IPS-11a (cell line): ENCODE data around the gene PTPRD.
"Not testable (repeated sequence)": the region's sequence is repeated elsewhere in the genome, so short reads cannot be mapped to it uniquely, and the experiment has no call there.

Experiments used
- H3K4me3 ChIP-seq: one replicate; pipeline ENCODE4 v1.5.1; 2013; ENCODE audit warnings: low read depth, low read length, control low read depth

Gene PTPRD

DNA sequence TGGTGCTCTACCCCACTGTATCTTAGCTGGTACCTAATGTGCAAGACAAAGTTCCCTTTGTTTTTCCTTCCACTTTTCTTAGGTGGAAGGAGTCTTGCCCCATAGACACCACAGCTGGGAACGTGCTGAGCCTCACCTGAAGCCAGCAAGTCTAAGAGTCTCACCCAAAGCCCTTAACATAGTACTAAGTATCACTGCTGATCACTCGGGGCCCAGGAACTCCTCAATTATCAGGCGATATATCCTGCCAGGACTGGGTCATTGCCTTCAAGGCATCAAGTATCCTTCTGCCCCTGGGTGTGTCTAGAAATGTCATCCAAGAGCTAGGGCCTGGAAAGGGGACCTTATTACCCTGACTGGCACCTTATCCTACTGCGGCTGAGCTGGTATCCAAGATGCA is 123.9 kb downstream of the PTPRD start:
- H3K4me3 ChIP-seq: no peak overlapping the region

- no peak overlapping the region for H3K4me3 ChIP-seq
These were observed 133.6 kb downstream of the PTPRD start for GRCh38 chr9:10479172-10479571.

- H3K4me3 ChIP-seq: not testable (repeated sequence)
These were observed 163.6 kb downstream of the PTPRD start for GRCh38 chr9:10449201-10449617.

GRCh38 chr9:10447036-10447435 is 165.8 kb downstream of the PTPRD start:
- no peak overlapping the region for H3K4me3 ChIP-seq

DNA sequence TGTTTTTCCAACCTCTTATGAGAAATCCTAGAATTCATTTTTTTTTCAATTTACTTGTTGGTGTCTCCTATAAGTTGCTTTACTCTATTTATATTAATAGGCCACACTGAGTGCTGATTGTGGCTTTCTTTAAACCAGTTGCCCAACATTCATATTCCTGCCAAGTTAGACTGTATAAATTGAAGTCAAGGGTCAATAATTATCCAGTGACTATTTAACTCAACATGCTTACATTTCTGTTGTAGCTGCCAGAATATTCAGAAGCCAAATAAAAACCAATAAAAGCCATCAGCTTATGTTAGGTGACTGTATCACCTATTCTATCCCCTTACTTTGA is 169.0 kb downstream of the PTPRD start:
- H3K4me3 ChIP-seq: no peak overlapping the region

GRCh38 chr9:10443181-10443867 is 169.5 kb downstream of the PTPRD start:
- H3K4me3 ChIP-seq: no peak overlapping the region

GRCh38 chr9:10438955-10439354 is 173.8 kb downstream of the PTPRD start:
- no peak overlapping the region for H3K4me3 ChIP-seq

DNA sequence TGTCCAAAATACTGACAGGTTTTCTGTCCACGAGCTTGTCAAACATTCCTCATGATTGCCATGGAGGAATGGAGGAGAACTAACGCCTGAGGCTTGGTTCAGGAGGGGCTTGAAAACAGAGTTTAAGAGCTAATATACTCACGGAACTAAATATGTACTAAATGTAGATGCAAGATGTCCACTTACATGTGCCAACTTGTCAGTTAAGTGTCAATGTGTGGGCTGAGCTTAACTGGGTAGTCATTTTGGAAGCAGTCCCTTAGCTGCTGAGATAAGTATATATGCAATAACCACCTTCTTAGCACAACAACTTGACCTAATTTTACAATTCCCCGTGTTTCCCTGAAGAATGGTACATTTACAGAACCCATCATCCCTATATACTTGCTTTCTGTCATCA is 176.0 kb downstream of the PTPRD start:
- no peak overlapping the region for H3K4me3 ChIP-seq

GRCh38 chr9:10434412-10434811 is 178.4 kb downstream of the PTPRD start:
- H3K4me3 ChIP-seq: no peak overlapping the region

DNA sequence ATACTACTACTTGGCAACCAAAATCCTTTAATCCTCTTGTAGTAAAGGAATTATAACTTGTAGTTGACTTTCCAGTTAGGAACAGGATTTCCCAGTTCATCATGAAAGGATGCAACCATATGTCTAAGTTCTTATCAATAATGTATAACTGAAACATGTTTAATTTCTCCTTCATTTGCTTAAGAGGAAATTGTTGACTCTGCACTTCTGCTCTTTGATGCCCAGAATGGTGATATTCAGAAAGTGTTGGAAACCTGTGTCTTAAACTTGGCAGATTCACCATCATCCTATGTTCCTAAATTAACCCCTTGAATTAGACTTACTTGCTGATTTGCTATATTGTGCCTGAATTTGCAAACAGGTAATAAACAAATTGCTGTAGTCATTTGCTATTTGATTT is 201.5 kb downstream of the PTPRD start:
- no peak overlapping the region for H3K4me3 ChIP-seq

GRCh38 chr9:10403283-10403682 is 209.5 kb downstream of the PTPRD start:
- H3K4me3 ChIP-seq: no peak overlapping the region

- H3K4me3 ChIP-seq: no peak overlapping the region
These were observed 216.2 kb downstream of the PTPRD start for GRCh38 chr9:10396615-10397014.

DNA sequence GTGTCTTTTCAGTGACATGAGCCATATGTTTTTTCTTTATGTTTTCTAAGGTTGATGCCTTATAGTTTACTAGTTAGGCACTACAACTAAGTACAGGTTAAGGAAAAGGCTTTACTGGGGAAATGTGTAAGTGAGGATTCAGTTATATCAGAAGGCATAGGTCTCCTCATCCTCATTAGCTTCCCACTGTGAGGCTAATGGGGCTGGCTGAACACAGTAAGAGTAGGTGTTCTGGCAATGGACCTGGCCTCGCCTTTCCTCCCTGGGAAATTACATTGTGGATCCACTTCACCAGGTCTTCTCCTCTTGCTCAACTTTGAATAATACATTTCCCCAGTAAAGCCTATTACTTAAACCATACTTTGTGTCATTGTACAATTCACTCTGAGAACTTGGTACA is 225.5 kb downstream of the PTPRD start:
- no peak overlapping the region for H3K4me3 ChIP-seq

DNA sequence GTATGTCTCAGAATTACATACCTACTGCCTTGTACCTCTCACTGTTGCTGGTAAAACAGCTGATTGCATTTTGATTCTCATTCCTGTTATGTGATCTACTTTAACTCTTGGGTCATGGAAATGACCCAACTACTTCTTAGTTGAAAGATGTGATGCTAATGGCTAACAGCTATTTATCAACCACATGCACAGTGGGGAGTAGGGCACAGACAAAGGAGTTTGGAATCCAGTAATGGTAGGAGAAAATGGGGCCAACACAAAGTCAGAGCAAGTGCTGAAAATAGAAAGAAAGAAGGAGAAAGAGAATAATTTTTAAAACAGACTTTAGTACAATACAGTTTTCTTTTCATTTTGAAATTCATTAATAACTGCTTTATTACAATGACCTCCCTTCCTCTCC is 241.0 kb downstream of the PTPRD start:
- no peak overlapping the region for H3K4me3 ChIP-seq

- H3K4me3 ChIP-seq: no peak overlapping the region
These were observed 246.5 kb downstream of the PTPRD start for GRCh38 chr9:10366171-10366779.

GRCh38 chr9:10354591-10354990 is 258.2 kb downstream of the PTPRD start:
- no peak overlapping the region for H3K4me3 ChIP-seq

DNA sequence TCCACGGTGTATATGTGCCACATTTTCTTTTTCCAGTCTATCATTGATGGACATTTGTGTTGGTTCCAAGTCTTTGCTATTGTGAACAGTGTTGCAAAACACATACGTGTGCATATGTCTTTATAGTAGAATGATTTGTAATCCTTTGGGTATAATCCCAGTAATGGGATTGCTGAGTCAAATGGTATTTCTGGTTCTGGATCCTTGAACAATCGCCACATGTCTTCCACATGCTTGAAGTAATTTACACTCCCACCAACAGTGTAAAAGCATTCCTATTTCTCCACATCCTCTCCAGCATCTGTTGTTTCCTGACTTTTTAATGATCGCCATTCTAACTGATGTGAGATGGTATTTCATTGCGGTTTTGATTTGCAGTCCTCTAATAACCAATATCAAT is 267.2 kb downstream of the PTPRD start:
- H3K4me3 ChIP-seq: not testable (repeated sequence)

- H3K4me3 ChIP-seq: no peak overlapping the region
These were observed 271.7 kb downstream of the PTPRD start for GRCh38 chr9:10341057-10341456.

- H3K4me3 ChIP-seq: no peak overlapping the region
These were observed 273.6 kb downstream of the PTPRD start for GRCh38 chr9:10339152-10339551.

DNA sequence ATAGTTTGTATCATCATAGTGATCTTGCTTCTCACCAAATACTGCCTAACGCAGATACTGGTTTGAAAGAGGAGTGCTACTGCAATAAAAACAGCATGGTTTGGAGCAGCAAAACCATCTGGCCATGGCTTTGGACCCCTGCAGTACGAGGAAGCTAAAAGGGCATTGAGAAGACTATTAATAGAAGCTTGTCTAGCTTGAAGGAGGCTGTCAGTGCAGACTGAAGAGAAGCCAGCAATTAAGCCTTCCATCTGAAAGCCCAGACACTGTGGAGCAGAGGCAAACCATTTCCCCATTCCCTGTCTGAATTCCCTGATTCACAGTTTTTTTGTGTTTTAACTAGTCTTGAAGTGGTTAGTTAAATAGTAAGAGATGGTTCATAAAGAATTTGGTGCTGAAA is 281.6 kb downstream of the PTPRD start:
- no peak overlapping the region for H3K4me3 ChIP-seq

- no peak overlapping the region for H3K4me3 ChIP-seq
These were observed 330.7 kb downstream of the PTPRD start for GRCh38 chr9:10282084-10282483.

- no peak overlapping the region for H3K4me3 ChIP-seq
These were observed 337.8 kb downstream of the PTPRD start for GRCh38 chr9:10274988-10275387.

GRCh38 chr9:10274175-10274574 is 338.6 kb downstream of the PTPRD start:
- H3K4me3 ChIP-seq: no peak overlapping the region
